ENCODE data around the gene TROAP.

TROAP gene, protein sequence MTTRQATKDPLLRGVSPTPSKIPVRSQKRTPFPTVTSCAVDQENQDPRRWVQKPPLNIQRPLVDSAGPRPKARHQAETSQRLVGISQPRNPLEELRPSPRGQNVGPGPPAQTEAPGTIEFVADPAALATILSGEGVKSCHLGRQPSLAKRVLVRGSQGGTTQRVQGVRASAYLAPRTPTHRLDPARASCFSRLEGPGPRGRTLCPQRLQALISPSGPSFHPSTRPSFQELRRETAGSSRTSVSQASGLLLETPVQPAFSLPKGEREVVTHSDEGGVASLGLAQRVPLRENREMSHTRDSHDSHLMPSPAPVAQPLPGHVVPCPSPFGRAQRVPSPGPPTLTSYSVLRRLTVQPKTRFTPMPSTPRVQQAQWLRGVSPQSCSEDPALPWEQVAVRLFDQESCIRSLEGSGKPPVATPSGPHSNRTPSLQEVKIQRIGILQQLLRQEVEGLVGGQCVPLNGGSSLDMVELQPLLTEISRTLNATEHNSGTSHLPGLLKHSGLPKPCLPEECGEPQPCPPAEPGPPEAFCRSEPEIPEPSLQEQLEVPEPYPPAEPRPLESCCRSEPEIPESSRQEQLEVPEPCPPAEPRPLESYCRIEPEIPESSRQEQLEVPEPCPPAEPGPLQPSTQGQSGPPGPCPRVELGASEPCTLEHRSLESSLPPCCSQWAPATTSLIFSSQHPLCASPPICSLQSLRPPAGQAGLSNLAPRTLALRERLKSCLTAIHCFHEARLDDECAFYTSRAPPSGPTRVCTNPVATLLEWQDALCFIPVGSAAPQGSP

GRCh38 chr12:49322708-49323523, at the start of gene TROAP:
TROAP (plus strand) TSS chr12:49323255; CDS start chr12:49323609, 354 bp downstream.
- CTCF ChIA-PET: interaction anchor here (0.5 to 5.6 kb wide), 10 partner anchors 9 to 35 kb away, joined by 3 to 42 read pairs (median 6); partner anchors contain the start of genes DNAJC22 and PRPH

GRCh38 chr12:49273726-49274395, 49.2 kb upstream of the TROAP start:
- DNase-seq (ENCODE audit: extremely low spot score): no peak
- POLR2A ChIA-PET: interaction anchor here (1.3 to 1.9 kb wide), 2 partner anchors 8 to 143 kb away, joined by 5 to 8 read pairs; partner anchors contain the start of gene TUBA1B
- CTCF ChIA-PET: interaction anchor here (0.6 to 1.0 kb wide), 2 partner anchors 15 to 23 kb away, joined by 3 to 4 read pairs; no protein-coding TSS in a partner anchor
- peak; percentile 55 for TF ChIP-seq ZNF384 (IDR thresholded peaks at IDR 0.05)
- TF ChIP-seq LEF1 (IDR thresholded peaks at IDR 0.05; ENCODE audit: borderline replicate concordance): no peak

More at GRCh38 chr12:49322708-49323523, at the start of gene TROAP:
- TF ChIP-seq ZNF384 (IDR thresholded peaks at IDR 0.05) (peak; percentile 96), BHLHE40 (IDR thresholded peaks at IDR 0.05; ENCODE audit: borderline replicate concordance) (no peak), ARNT (IDR thresholded peaks at IDR 0.05) (no peak), CTBP1 (IDR thresholded peaks at IDR 0.05; ENCODE audit: borderline replicate concordance) (no peak), L3MBTL2 (conservative IDR thresholded peaks at IDR 0.05) (peak; percentile 25; the same call in 1 of the 2 replicates), PKNOX1 (IDR thresholded peaks at IDR 0.05) (peak; percentile 70; the same call in 1 of the 2 replicates), HDGF (IDR thresholded peaks at IDR 0.05; ENCODE audit: borderline replicate concordance) (no peak), FOXM1 (IDR thresholded peaks at IDR 0.05; ENCODE audit: borderline replicate concordance) (peak; percentile 97), LEF1 (IDR thresholded peaks at IDR 0.05; ENCODE audit: borderline replicate concordance) (no peak)
- POLR2A ChIA-PET: interaction anchor here (0.5 to 3.1 kb wide), 35 partner anchors 8 to 380 kb away, joined by 3 to 68 read pairs (median 4); partner anchors contain the start of genes C1QL4, DNAJC22, PRPH and SPATS2
- peak; percentile 97 for DNase-seq (ENCODE audit: extremely low spot score)

DNA sequence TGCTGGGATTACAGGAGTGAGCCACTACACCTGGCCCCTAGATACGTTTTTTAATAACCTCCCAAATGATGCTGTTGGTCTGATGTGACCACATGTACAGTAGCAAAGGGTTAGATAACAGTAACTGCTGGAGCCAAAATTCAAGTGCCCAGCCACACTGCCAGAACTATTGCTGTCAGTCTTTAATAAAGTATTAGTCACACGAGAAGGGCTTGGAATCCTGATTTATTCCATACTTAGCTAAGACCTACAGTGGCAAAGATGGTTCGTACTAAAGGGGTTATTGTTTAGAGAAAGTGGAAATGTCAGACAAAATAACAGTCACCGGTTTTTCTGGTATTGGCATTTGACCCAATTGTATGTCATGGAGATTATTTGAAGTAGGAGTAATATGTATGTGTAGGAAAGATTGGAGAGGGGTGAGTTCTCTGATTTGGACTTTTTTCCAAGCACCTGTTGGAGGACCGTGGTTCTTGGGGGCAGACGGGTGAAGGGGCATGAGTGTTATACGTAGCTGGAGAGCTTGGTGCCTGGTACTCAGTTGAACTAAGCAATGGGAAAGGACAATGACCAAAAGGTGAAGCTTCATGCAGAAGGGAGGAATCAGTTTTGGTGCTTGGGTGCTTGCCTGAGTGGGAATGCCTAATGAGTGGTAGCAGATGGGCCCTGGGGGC, 48.5 kb upstream of the TROAP start:
- CTCF ChIA-PET: interaction anchor here (0.6 to 2.1 kb wide), 3 partner anchors 18 to 73 kb away, joined by 3 to 5 read pairs (median 3); no protein-coding TSS in a partner anchor
- POLR2A ChIA-PET: interaction anchor here (1.9 kb wide), 1 partner anchor 8 kb away, joined by 8 read pairs; no protein-coding TSS in a partner anchor
- no peak for DNase-seq (ENCODE audit: extremely low spot score)
- no peak for TF ChIP-seq SP1 (IDR thresholded peaks at IDR 0.05)
- peak; percentile 11; the same call in 1 of the 2 replicates for TF ChIP-seq ELF4 (IDR thresholded peaks at IDR 0.05)

DNA sequence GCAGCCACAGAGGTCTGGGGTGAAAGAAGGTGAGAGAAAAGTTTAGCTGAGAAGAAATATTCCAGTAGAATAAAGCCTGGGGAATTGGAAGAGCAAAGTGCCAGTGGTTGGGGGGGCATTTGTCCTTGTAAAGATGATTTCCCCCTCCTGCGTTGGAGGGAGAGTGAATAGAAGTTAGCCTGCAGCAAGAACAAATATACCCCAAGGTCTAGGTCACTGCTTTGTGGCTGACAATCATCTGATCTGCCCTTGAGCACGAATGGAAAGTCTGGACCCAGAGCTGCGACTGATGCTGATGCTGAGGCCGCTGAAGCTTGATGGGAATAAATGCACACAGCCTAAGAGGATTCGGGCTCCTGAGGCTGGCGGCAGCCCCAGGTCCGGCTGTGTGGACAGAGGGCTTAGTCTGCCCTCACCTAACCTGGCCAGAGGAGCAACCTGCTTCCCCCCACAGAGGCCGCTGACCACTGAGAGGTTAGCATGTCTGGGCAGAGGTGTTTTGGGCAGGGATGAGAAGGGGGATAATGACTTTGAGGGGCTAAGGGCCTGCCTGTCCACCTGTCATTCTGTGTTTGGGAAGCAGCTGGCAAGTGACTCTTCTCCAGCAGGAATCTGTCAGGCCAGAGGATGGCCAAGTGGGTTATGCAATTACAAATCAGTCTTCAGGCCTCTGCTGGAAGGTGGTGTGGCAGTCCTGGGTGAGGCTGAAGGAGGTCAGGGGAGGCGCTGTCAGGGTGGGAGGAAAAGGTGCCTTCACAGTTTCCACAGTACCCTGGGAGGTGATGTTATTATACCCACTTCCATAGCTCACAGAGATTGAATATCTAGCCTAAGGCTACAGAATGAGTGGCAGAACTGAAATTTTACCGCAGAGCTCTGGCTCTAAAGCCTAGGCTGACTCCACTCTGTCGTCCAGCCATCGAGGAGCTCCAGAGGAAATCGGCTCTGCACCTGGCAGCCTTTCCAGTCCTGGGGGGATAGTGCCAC, 46.5 kb upstream of the TROAP start:
- ChIA-PET CTCF (interaction anchor here (0.6 to 3.4 kb wide), 5 partner anchors 8 to 304 kb away, joined by 3 to 12 read pairs (median 5); no protein-coding TSS in a partner anchor), POLR2A (interaction anchor here (0.7 to 2.1 kb wide), 7 partner anchors 10 to 213 kb away, joined by 3 to 16 read pairs (median 3); partner anchors contain the start of genes TROAP and TUBA1B)
- no peak for TF ChIP-seq CTBP1 (IDR thresholded peaks at IDR 0.05; ENCODE audit: borderline replicate concordance)
- no peak for TF ChIP-seq ARNT (IDR thresholded peaks at IDR 0.05)
- no peak for TF ChIP-seq ZNF384 (IDR thresholded peaks at IDR 0.05)
- no peak for TF ChIP-seq L3MBTL2 (conservative IDR thresholded peaks at IDR 0.05)
- no peak for TF ChIP-seq LEF1 (IDR thresholded peaks at IDR 0.05; ENCODE audit: borderline replicate concordance)
- no peak for TF ChIP-seq BHLHE40 (IDR thresholded peaks at IDR 0.05; ENCODE audit: borderline replicate concordance)
- no peak for TF ChIP-seq FOXA1 (IDR thresholded peaks at IDR 0.05)
- TF ChIP-seq NFRKB (IDR thresholded peaks at IDR 0.05): no peak
- no peak for TF ChIP-seq HDGF (IDR thresholded peaks at IDR 0.05; ENCODE audit: borderline replicate concordance)
- no peak for TF ChIP-seq FOXK2 (IDR thresholded peaks at IDR 0.05)
- no peak for TF ChIP-seq SUZ12 (IDR thresholded peaks at IDR 0.05)
- TF ChIP-seq TARDBP (IDR thresholded peaks at IDR 0.05): no peak
- TF ChIP-seq FOXM1 (IDR thresholded peaks at IDR 0.05; ENCODE audit: borderline replicate concordance): no peak
- no peak for TF ChIP-seq PKNOX1 (IDR thresholded peaks at IDR 0.05)
- no peak for TF ChIP-seq SP1 (IDR thresholded peaks at IDR 0.05)
- no peak for TF ChIP-seq ELF4 (IDR thresholded peaks at IDR 0.05)
- DNase-seq (ENCODE audit: extremely low spot score): no peak
